Panc1 (cell line): ENCODE measurements around the gene ZNF680.

Experiments
- CTCF ChIP-seq: fragments of 450-650 bp; IDR thresholded peaks from 2 replicates; pipeline ENCODE4 v1.5.1; 2017; ENCODE audit warnings: mild to moderate bottlenecking
- POLR2AphosphoS5 ChIP-seq: IDR thresholded peaks from 2 replicates; pipeline ENCODE4 v1.6.1; 2012; ENCODE audit warnings: mild to moderate bottlenecking, low read depth, low read length, moderate library complexity
- SIN3A ChIP-seq: IDR thresholded peaks from 2 replicates; pipeline ENCODE4 v1.6.1; 2012; ENCODE audit warnings: low read depth, mild to moderate bottlenecking, low read length, moderate library complexity, borderline replicate concordance; ENCODE audit not compliant: insufficient read depth

- TF ChIP-seq CTCF, result no peak
- no peak for TF ChIP-seq SIN3A
- no peak for TF ChIP-seq POLR2AphosphoS5
Observed at GRCh38 chr7:64504581-64505120, 58.2 kb downstream of the ZNF680 start.
